ENCODE data around the gene ELOVL6. TPM values are rescaled to one million over a fixed set of nuclear protein-coding genes. Genes with fewer than 3 reads are reported as not detected.

ELOVL6 gene
- total RNA-seq, 1 donor from 2014 or later: 44.9 TPM

- intact Hi-C loops (cut with micrococcal nuclease): no loop called here
These were observed 67.6 kb downstream of the ELOVL6 start for GRCh38 chr4:110130576-110131358.

- intact Hi-C loops (cut with micrococcal nuclease): loop anchor here (5.0 kb wide), 1 partner anchor 33 kb away; no protein-coding TSS in a partner anchor
These were observed 68.9 kb downstream of the ELOVL6 start for GRCh38 chr4:110129544-110129943.

- intact Hi-C loops (cut with micrococcal nuclease): loop anchor here (5.0 kb wide), 1 partner anchor 34 kb away; no protein-coding TSS in a partner anchor
These were observed 69.9 kb downstream of the ELOVL6 start for GRCh38 chr4:110128472-110128919.

- intact Hi-C loops (cut with micrococcal nuclease): loop anchor here (5.0 kb wide), 1 partner anchor 34 kb away; no protein-coding TSS in a partner anchor
These were observed 70.4 kb downstream of the ELOVL6 start for GRCh38 chr4:110128029-110128428.

- intact Hi-C loops (cut with micrococcal nuclease): loop anchor here (5.0 kb wide), 1 partner anchor 38 kb away; no protein-coding TSS in a partner anchor
These were observed 73.7 kb downstream of the ELOVL6 start for GRCh38 chr4:110124711-110125110.

GRCh38 chr4:110122201-110122600 is 76.2 kb downstream of the ELOVL6 start:
- intact Hi-C loops (cut with micrococcal nuclease): no loop called here

GRCh38 chr4:110120506-110120905 is 77.9 kb downstream of the ELOVL6 start:
- intact Hi-C loops (cut with micrococcal nuclease): no loop called here

- intact Hi-C loops (cut with micrococcal nuclease): no loop called here
These were observed 78.5 kb downstream of the ELOVL6 start for GRCh38 chr4:110119880-110120279.

GRCh38 chr4:110119337-110119736 is 79.1 kb downstream of the ELOVL6 start:
- intact Hi-C loops (cut with micrococcal nuclease): no loop called here

GRCh38 chr4:110112056-110112455 is 86.4 kb downstream of the ELOVL6 start:
- intact Hi-C loops (cut with micrococcal nuclease): no loop called here

GRCh38 chr4:110109455-110109854 is 89.0 kb downstream of the ELOVL6 start:
- intact Hi-C loops (cut with micrococcal nuclease): loop anchor here (5.0 kb wide), 1 partner anchor 52 kb away; no protein-coding TSS in a partner anchor

GRCh38 chr4:110108960-110109359 is 89.5 kb downstream of the ELOVL6 start:
- intact Hi-C loops (cut with micrococcal nuclease): loop anchor here (5.0 kb wide), 1 partner anchor 52 kb away; no protein-coding TSS in a partner anchor

GRCh38 chr4:110108422-110108821 is 90.0 kb downstream of the ELOVL6 start:
- intact Hi-C loops (cut with micrococcal nuclease): loop anchor here (5.0 kb wide), 1 partner anchor 51 kb away; no protein-coding TSS in a partner anchor

- intact Hi-C loops (cut with micrococcal nuclease): loop anchor here (1.0 to 5.0 kb wide), 2 partner anchors 19 to 51 kb away; no protein-coding TSS in a partner anchor
These were observed 90.5 kb downstream of the ELOVL6 start for GRCh38 chr4:110107866-110108265.

GRCh38 chr4:110106931-110107296 is 91.5 kb downstream of the ELOVL6 start:
- intact Hi-C loops (cut with micrococcal nuclease): loop anchor here (1.0 to 5.0 kb wide), 2 partner anchors 18 to 50 kb away; no protein-coding TSS in a partner anchor

GRCh38 chr4:110104661-110105060 is 93.8 kb downstream of the ELOVL6 start:
- intact Hi-C loops (cut with micrococcal nuclease): loop anchor here (5.0 kb wide), 1 partner anchor 47 kb away; no protein-coding TSS in a partner anchor

GRCh38 chr4:110099638-110100037 is 98.8 kb downstream of the ELOVL6 start:
- intact Hi-C loops (cut with micrococcal nuclease): no loop called here

- intact Hi-C loops (cut with micrococcal nuclease): no loop called here
These were observed 102.0 kb downstream of the ELOVL6 start for GRCh38 chr4:110096405-110096804.

GRCh38 chr4:110092646-110093045 is 105.8 kb downstream of the ELOVL6 start:
- intact Hi-C loops (cut with micrococcal nuclease): no loop called here

- intact Hi-C loops (cut with micrococcal nuclease): no loop called here
These were observed 106.8 kb downstream of the ELOVL6 start for GRCh38 chr4:110091434-110092140.

- intact Hi-C loops (cut with micrococcal nuclease): loop anchor here (1.0 kb wide), 4 partner anchors 19 to 108 kb away; no protein-coding TSS in a partner anchor
These were observed 109.7 kb downstream of the ELOVL6 start for GRCh38 chr4:110088670-110089069.

All from T-helper 1 cell treated with Interleukin-12 subunit alpha and Interleukin-12 subunit beta and Interleukin-4 antibody, amounts not matched to agents 30 ng/mL and 1 ng/mL, for 36 hours (primary cell).